GM19455 (cell line): Measurements from ENCODE around the gene RCSD1.
"Not testable (repeated sequence)": the region's sequence is repeated elsewhere in the genome, so short reads cannot be mapped to it uniquely, and the experiment has no call there.

ENCODE experiments used
- ATAC-seq: cut with Tn5 transposase; IDR thresholded peaks from one replicate; pipeline ENCODE4 v1.9.1; 2021; ENCODE audit not compliant: unreplicated experiment

The RCSD1 gene

DNA sequence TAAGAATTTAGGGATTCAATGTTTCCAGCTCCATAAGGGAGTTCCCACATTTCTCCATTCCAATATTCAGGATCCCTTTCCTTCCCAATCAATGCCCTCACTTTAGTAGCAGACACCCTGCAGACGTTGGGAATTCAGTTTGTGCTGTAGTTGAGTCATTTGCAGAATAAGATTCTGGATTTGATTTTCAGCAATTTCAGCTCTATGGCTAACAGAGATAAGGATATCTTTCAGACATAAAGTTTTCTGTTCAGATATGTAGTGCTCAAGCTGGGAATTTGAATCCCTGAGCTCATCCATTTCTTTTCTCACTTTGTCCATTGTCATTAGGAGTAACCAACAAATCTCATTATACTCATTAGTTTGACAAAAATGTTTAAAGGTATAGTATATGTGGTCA lies 104.8 kb downstream of the RCSD1 start:
- no peak for ATAC-seq

DNA sequence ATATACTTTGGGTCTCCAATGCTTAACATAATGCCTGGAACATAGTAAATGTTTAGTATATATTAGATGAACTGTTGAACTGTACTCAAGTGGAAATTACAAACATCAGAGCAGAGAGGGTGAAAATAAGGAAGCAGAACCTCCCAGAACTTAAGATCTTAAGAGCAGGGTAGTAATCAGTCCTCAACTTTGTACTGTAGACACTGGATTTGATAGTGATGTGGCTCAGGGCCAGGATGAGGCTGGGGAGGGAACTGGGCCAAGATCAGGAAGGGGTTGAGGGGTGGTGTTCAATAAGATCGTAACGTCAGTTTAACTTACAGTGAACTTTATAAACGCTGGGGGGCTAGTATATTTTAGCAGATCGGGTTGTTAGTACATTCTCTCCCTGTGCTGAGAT lies 107.1 kb downstream of the RCSD1 start:
- ATAC-seq, result no peak

DNA sequence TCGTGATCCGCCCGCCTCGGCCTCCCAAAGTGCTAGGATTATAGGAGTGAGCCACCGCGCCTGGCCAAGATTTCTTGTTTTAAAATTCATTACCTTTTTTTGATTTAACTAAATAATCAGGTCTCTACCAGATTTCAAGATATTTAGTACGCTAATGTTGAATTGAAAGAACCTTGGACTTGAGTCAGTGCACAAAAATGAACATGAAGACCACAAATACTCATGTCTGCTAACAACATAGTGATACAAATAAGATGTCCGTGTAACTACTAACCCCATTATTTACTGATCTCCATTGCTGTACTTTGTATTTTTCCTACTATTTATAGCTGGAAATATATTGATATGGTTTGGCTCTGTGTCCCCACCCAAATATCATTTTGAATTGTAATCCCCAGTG lies 108.1 kb downstream of the RCSD1 start:
- ATAC-seq, result no peak

DNA sequence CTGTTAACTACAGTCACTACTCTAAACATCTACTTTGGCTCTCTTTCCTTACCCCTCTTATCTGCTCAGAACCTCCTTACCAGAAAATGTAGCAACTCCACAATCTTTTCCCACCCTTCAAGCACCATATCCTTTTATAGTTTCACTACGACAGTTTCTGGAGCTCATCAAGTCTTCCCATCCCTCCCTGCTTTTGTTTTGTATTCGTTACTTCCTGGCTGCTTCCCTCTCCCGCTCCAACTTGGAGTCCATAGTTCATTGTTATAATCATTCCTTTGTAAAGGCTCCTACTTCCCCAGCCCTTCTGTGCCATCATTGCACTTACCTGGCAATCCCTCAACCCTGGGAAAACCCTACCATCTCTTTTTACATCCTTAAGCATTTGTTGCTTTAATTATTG lies 109.7 kb downstream of the RCSD1 start:
- no peak for ATAC-seq

DNA sequence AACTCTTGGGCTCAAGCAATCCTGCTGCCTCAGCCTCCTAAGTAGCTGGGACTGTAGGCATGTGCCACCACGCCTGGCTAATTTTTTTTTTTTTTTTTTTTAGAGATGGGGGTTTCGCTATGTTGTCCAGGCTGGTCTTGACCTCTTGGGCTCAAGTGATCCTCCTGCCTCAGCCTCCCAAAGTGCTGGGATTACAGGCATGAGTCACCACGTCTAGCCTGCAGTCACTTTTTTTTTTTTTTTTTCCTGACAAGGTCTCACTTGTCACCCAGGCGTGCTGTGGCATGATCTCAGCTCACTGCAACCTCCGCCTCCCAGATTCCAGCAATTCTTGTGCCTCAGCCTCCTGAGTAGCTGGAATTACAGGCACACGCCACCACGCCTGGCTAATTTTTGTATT lies 111.1 kb downstream of the RCSD1 start:
- not testable (repeated sequence) for ATAC-seq

DNA sequence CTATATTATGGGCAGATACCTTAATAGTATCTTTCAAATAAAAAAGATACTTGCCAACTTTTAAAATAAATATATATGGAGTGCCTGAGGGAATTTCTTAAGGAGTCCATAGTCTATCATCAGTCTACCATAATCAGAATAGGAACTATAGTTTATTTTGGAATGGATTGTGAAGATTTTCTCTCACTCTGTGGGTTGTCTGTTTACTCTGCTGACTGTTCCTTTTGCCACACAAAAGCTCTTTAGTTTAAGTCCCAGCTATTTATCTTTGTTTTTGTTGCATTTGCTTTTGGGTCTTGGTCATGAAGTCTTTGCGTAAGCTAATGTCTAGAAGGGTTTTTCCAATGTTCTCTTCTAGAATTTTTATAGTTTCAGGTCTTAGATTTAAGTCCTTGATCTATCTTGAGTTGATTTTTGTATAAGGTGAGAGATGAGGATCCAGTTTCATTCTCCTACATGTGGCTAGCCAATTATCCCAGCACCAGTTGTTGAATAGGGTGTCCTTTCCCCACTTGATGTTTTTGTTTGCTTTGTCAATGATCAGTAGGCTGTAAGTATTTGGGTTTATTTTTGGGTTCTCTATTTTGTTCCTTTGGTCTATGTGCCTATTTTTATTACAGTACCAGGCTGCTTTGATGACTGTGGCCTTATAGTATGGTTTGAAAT lies 112.5 kb downstream of the RCSD1 start:
- not testable (repeated sequence) for ATAC-seq

DNA sequence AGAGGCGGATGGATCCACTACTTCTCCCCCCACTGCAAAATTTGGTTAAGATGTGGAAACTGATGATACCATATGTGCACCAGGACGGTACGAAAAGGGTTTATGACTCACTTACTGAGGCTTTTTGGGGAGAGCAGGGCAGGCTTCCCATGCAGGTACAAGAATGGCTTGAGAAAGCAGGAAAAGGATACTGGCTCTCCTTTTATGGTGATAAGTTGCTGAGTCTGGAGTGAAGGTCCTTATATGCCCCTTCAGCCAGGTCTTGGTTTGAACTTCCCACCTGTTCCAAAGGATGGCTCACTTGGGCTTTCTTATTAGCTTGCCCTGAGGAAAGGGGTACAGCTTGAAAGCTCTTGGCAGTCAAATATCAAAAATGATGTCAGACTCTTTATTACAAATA lies 114.9 kb downstream of the RCSD1 start:
- no peak for ATAC-seq

DNA sequence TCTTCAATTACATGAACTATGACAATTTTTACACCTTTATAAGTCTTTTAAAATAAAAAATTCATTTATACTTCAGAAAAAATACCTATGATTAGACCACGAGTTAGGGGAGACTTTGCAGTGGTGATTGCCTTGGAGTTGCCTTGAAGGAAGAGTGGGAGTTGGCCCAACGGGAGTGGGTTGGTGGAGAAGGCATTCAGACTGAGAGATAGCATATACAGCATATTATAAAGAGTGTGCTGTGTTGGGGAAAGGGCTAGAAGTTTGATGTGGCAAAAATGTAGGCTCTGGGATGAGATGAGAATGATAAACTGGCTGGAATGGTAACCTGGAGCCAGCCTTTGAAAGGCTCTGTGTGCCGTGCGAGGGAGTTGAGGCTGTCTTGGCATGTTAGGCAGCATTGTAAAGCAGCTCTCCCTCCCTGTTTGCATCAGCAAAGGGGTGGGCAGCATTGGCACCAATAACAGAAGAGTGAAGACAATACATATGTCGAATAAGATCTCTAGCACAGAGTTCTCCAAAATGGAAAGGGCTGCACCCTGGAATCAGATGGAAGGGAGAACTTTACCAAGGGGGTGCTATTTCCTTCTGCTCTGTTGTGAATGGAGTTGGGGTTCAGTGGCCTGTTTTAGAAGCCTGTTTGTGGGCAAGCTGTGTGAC lies 116.1 kb downstream of the RCSD1 start:
- ATAC-seq, result no peak

DNA sequence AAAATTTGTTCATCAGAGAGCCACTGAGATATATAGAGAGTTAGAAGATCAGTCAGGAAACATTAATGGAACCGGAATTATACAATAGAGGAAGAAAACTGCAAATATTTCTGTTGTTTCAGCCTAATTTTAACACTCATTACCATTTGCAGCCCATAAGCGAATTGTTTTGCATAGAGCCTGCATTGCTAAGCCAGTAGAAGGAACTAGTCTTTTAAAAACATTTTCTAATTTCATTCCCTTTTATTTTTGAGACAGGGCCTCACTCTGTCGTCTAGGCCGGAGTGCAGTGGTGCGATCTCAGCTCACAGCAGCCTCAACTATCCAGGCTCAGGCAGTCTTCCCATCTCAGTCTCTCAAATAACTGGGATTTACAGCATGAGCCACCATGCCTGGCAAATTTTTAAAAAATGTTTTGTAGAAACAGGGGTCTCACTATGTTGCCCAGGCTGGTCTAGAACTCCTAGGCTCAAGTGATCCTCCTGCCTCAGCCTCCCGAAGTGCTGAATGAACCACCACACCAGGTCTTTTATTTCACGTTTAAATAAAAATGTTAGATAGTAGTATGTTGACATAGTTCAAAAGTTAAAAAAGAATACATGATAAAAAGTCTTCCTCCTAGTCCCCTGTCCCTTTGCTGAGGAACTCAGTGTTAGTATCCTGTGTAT lies 117.1 kb downstream of the RCSD1 start:
- ATAC-seq, result peak; percentile 60

DNA sequence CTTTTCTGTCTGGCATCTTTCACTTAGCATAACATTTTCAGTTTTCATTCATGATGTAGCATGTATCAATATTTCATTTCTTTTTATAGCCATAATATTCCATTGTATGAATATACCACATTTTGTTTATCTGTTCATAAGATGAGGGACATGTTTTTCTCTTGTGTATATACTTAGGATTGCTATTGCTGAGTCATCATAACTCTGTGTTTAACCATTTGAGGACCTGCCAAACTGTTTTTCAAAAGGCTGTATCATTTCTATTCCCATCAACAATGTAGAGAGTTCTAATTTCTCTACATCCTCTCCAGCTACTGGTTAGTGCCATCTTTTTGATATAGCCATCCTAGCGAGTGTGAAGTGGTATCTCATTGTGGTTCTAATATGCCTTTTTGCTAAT lies 118.0 kb downstream of the RCSD1 start:
- no peak for ATAC-seq

DNA sequence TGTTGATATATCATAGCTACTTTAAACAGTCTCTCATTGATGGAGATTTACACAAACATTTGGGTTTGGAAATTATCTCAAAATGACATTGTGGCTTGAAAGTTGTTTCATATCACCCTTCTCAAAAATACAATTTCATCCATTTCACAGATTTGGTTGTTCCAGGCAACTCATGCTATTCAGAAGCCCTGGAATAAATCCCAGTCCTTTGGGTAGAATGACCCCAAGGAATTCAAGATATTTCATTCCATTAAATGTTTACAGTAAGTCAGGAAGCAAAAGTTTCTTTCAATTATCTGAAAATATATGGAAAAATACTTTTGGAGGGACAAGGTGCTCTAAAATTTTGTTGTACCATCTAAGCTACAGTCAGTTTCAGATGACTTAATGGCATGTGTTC lies 118.9 kb downstream of the RCSD1 start:
- no peak for ATAC-seq

DNA sequence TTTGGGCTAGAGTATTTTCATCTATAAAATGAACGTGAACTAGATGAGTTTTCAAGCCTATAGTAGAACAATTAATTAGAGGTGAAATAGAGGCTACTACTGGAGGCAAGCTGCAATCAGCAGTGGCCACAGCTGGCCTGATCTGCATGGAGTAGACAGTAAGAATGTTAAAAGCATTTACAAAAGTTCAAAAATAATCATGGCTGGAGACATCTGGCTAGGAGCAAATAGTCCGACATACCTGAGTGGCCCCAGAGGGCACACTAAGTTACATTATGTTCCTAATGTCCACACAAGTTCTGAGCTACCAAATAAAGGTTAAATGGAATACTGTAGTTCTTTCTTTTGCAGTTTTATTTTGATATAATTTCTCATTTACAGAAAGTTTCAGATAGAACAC lies 119.7 kb downstream of the RCSD1 start:
- no peak for ATAC-seq

DNA sequence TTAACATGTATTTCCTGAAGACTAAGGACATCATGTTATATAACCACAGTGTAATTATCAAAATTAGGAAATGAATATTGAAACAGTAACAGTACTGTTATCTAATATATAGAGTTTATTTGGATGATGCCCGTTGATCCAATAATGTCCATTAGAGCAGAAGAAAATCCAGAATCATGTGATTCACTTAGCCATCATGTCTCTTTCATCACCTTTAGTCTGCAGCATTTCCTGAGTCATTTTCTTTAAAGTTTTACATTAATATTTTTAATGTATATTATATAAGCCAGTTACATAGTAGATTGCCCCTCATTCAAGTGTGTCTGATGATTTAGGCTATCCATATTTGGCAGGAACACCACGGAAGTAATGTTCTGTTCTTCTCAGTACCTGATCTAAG lies 120.6 kb downstream of the RCSD1 start:
- ATAC-seq, result no peak

DNA sequence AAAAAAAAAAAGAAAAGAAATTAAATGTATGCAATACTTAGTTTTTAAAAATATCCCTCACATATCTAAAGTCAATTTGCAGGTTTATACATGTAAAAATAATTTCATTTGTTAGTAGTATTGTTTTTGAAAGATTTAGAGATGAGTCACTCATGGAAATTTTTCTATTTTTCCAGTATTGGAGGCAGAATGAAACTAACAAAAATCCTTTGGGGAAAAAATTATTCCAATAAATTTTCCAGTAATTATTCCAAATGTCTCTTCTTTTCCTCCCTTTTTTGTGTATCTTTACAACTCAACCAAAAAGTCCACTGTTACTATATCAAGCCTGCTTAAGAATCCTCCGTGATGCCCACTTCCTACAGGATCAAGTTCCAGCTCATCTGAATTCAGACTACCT lies 121.6 kb downstream of the RCSD1 start:
- ATAC-seq, result no peak

DNA sequence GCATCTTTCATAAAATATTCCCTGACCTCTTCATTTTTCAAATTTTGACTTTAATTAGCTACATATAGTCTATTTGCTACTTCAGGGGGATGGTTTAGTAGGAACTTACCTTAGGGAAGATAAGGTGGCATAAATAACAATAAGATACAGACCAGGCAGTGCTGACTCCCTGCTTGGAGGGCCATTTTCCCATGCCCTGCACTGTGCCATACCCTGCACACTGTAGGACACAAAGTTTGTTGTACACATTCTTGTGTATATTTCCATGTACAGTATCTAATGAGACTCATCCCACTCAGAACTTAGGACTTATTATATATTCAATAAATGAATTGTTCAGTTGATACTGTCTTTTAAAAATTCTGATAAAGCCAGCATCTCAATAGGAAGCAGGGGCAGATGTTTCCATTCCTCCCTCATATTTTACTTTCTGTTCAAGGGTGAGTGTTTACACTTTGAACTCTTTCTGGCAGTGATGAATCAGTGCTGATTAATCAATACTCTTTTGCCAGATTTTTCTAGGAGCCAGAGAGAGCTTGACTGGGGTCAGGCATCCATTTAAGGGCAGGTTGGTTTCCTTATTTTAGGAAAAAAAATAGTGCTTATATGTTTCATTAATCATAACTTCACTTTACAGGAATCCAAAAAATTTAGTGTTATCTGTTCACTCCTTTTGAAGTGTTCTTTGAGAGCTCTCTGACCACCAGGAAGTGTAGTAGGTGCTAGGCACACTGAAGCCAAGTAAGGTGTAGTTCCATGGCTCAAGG lies 122.4 kb downstream of the RCSD1 start:
- no peak for ATAC-seq

DNA sequence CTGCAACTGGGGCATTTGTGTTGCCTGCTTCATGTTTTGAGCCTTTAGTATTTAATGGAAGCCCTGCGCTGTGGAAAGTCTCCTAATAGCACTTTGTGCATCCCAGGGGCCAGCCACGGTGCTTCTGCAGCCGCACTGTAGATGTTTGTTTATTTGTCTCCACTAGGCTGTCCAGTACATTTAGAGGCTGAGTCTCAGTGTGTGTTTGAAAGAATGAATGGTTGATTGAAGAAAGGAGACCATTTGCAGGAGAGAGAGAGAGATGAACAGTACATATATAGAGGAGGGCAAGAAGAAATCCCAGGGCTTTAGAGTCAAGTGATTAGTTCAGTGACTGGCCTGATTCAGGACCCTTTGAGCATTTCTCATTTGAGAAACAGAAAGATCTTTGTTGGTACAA lies 125.6 kb downstream of the RCSD1 start:
- ATAC-seq, result no peak
